ENCODE measurements around the gene TUBA3C. TPM values are rescaled to one million over a fixed set of nuclear protein-coding genes. Genes with fewer than 3 reads are reported as not detected.

The TUBA3C gene
- total RNA-seq, 2 donors from 2014 or later: not detected

- intact Hi-C loops (cut with DNase I): no loop called here
- DNase-seq (ENCODE audit: low spot score): peak; percentile 73
Measured at GRCh38 chr13:19171563-19171962, 10.1 kb downstream of the TUBA3C start.

- intact Hi-C loops (cut with DNase I): no loop called here
- DNase-seq (ENCODE audit: low spot score): peak; percentile 62
Measured at GRCh38 chr13:19169991-19170390, 11.6 kb downstream of the TUBA3C start.

- DNase-seq (ENCODE audit: low spot score): peak; percentile 68
Measured at GRCh38 chr13:19169496-19169895, 12.1 kb downstream of the TUBA3C start.

GRCh38 chr13:19161308-19161707 lies 20.3 kb downstream of the TUBA3C start:
- peak; percentile 68 for DNase-seq (ENCODE audit: low spot score)

More at GRCh38 chr13:19169496-19169895, 12.1 kb downstream of the TUBA3C start:
- intact Hi-C loops (cut with DNase I): no loop called here

GRCh38 chr13:19159761-19160420 lies 21.7 kb downstream of the TUBA3C start:
- DNase-seq (ENCODE audit: low spot score): peak; percentile 76
- intact Hi-C loops (cut with DNase I): no loop called here

More at GRCh38 chr13:19161308-19161707, 20.3 kb downstream of the TUBA3C start:
- intact Hi-C loops (cut with DNase I): no loop called here

GRCh38 chr13:19159181-19159580 lies 22.4 kb downstream of the TUBA3C start:
- DNase-seq (ENCODE audit: low spot score): peak; percentile 51
- intact Hi-C loops (cut with DNase I): no loop called here

GRCh38 chr13:19158526-19159174 lies 23.0 kb downstream of the TUBA3C start:
- peak; percentile 69 for DNase-seq (ENCODE audit: low spot score)
- intact Hi-C loops (cut with DNase I): no loop called here

GRCh38 chr13:19158006-19158405 lies 23.6 kb downstream of the TUBA3C start:
- intact Hi-C loops (cut with DNase I): no loop called here
- DNase-seq (ENCODE audit: low spot score): peak; percentile 55

- intact Hi-C loops (cut with DNase I): no loop called here
- DNase-seq (ENCODE audit: low spot score): peak; percentile 32
Measured at GRCh38 chr13:19157461-19157860, 24.2 kb downstream of the TUBA3C start.

GRCh38 chr13:19156013-19156825 lies 25.4 kb downstream of the TUBA3C start:
- peak; percentile 35 for DNase-seq (ENCODE audit: low spot score)
- intact Hi-C loops (cut with DNase I): no loop called here

- intact Hi-C loops (cut with DNase I): no loop called here
- peak; percentile 74 for DNase-seq (ENCODE audit: low spot score)
Measured at GRCh38 chr13:19155321-19155861, 26.2 kb downstream of the TUBA3C start.

- no peak for DNase-seq (ENCODE audit: low spot score)
- intact Hi-C loops (cut with DNase I): no loop called here
Measured at GRCh38 chr13:19154843-19155242, 26.8 kb downstream of the TUBA3C start.

GRCh38 chr13:19153782-19154450 lies 27.7 kb downstream of the TUBA3C start:
- intact Hi-C loops (cut with DNase I): no loop called here
- DNase-seq (ENCODE audit: low spot score): no peak

- intact Hi-C loops (cut with DNase I): no loop called here
- no peak for DNase-seq (ENCODE audit: low spot score)
Measured at GRCh38 chr13:19152403-19152802, 29.2 kb downstream of the TUBA3C start.

- intact Hi-C loops (cut with DNase I): no loop called here
- DNase-seq (ENCODE audit: low spot score): no peak
Measured at GRCh38 chr13:19151581-19152263, 29.9 kb downstream of the TUBA3C start.

- intact Hi-C loops (cut with DNase I): no loop called here
- no peak for DNase-seq (ENCODE audit: low spot score)
Measured at GRCh38 chr13:19150712-19151228, 30.9 kb downstream of the TUBA3C start.

- DNase-seq (ENCODE audit: low spot score): no peak
- intact Hi-C loops (cut with DNase I): no loop called here
Measured at GRCh38 chr13:19150226-19150625, 31.4 kb downstream of the TUBA3C start.

- intact Hi-C loops (cut with DNase I): no loop called here
- DNase-seq (ENCODE audit: low spot score): no peak
Measured at GRCh38 chr13:19148561-19148960, 33.1 kb downstream of the TUBA3C start.

Data from posterior vena cava (tissue), 2 donors.